A375 (cell line): ENCODE measurements around the gene GJA5. TPM values are rescaled to one million over a fixed set of nuclear protein-coding genes. Genes with fewer than 3 reads are reported as not detected.

Source experiments
- total RNA-seq: library from RNA; depleted of rRNA; stranded (reverse); fragments of >200 nt; shearing (Covaris generic); gene quantifications from 2 replicates; pipeline ENCODE4 v1.2.3, GENCODE V29; 2014; rRNA removed

Gene GJA5
- 1.2 and 1.3 TPM in 2 replicates for total RNA-seq

DNA sequence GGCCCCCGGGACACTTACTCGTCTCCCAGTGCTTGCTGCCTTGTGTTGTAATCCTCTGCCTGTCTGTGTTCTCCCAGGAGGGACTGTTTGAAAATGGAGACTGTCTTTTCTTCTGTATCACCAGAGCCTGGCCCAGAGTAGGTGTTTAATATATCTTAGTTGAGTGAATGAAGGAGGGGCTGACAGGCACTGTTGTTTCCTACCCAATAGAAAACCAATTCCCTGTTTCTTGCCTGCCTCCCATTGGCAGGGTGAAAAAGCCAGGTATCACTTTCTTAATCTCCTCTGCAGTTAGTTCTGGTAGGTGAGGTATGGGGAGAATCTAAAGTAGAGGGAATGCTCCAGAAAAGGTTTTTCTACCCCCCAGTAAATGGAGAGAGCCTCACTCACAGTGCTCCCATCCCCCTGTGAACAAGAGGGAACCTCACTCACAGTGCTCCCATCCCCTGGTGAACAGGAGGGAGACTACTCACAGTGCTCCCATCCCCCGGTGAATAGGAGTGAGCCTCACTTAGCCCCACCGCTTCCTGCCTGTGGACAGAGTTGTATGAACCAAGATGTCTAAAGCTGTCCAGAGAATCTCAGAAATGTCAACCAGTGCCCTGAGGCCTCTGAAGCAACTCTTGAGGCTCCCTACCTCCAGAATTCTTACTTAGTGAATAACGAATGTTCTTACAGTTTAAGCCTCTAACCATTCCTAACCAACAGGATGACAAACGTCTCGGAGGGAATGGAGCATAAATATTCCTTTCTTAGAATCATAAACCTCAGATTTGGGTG lies at the start of gene GJA5:
Gene GJA5, minus strand, starts transcription at position 122 of the 780 bp plus-strand sequence. CDS start 1,364 bp downstream, outside the sequence.

Other genes starting within 250 kb of the GJA5 start
- gene BCL9, start 219.1 kb downstream of the GJA5 start, total RNA-seq = 7.2 and 9.5 TPM in 2 replicates
- gene ACP6, start 90.1 kb downstream of the GJA5 start, total RNA-seq = 35.7 and 41.5 TPM in 2 replicates
- gene GJA8, start 142.2 kb upstream of the GJA5 start, total RNA-seq = not detected in 2 replicates
- gene GPR89B, start 167.8 kb upstream of the GJA5 start, total RNA-seq = 11.3 and 24.3 TPM in 2 replicates